ENCODE results near the gene NGFR. TPM values are rescaled to one million over a fixed set of nuclear protein-coding genes. Genes with fewer than 3 reads are reported as not detected.

NGFR gene
- total and polyA plus RNA-seq, 9 of the 15 experiments (the other 6 are each of a cell fraction or from before 2014, with no cell fraction given) = 0.07 to 0.23 (median 0.13) TPM; not detected in 4

DNA sequence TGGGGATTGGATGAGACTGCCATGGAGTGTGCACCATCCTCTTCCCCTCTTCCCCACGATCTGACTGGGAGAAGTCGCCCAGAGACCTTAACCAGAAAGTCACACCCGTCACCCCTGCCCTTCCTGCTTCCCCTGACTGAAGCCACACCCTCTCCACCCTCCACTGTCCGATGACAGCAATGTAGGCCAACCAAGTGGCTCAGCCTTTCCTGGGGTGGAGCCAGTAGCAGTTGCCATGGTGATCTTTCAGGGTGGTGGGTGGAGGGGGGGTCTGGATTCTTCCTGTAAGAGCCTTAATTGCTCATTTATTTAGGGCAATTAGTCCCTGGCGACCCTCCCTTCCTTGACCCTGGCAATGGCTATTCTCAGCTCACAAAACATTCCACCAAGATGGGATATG, 42.9 kb upstream of the NGFR start:
- H3K4me2 ChIP-seq (ENCODE audit: insufficient read depth, low read length) = peak overlapping the region; percentile 58
- H3K9ac ChIP-seq (ENCODE audit: insufficient read depth in 1 of 2, low read depth in 2 of 2, low read length in 2 of 2) = no peak overlapping the region
- CTCF ChIA-PET (ENCODE audit: low intra/inter-chr PET ratio) = no interaction called here
- ATAC-seq (peak; percentile 92), FAIRE-seq (peak; percentile 44), DNase-seq (ENCODE audit: extremely low read depth in 1 of 4, low spot score in 3 of 4) (peak; percentile 47 to 78 (median 69))
- POLR2A ChIA-PET = no interaction called here
- H3K27ac ChIP-seq (ENCODE audit: extremely low read depth, low read depth, low read length) = no peak overlapping the region
- TF ChIP-seq EGR1 (conservative IDR thresholded peaks at IDR 0.05) (peak; percentile 28; the same call in 1 of the 2 replicates), RFX1 (IDR thresholded peaks at IDR 0.05) (peak; percentile 92), TFAM (CRISPR knock-in tag; conservative IDR thresholded peaks at IDR 0.05) (no peak), SP2 (IDR thresholded peaks at IDR 0.05; ENCODE audit: extremely low read depth, low read depth, low read length, poor library complexity, severe bottlenecking) (peak; percentile 31), NFYB (IDR thresholded peaks at IDR 0.05; ENCODE audit: extremely low read depth, insufficient read length) (peak; percentile 53), UBTF (IDR thresholded peaks at IDR 0.05; ENCODE audit: borderline replicate concordance in 1 of 2, low read depth in 2 of 2, low read length in 2 of 2) (no peak), TBP (optimal IDR thresholded peaks at IDR 0.05; ENCODE audit: low read depth, low read length) (peak; percentile 11), PBX2 (CRISPR knock-in tag; IDR thresholded peaks at IDR 0.05; ENCODE audit: low read depth) (no peak), PBX2 (tag; conservative IDR thresholded peaks at IDR 0.05; ENCODE audit: low read depth) (peak; percentile 78), ZNF518B (CRISPR knock-in tag; IDR thresholded peaks at IDR 0.05) (no peak), CSDE1 (IDR thresholded peaks at IDR 0.05) (0 out of 4 replicates have a peak, but pooled peaks of 1 of the 2 experiments have one; percentile 32)
- TF ChIP-seq, protein P1, sequence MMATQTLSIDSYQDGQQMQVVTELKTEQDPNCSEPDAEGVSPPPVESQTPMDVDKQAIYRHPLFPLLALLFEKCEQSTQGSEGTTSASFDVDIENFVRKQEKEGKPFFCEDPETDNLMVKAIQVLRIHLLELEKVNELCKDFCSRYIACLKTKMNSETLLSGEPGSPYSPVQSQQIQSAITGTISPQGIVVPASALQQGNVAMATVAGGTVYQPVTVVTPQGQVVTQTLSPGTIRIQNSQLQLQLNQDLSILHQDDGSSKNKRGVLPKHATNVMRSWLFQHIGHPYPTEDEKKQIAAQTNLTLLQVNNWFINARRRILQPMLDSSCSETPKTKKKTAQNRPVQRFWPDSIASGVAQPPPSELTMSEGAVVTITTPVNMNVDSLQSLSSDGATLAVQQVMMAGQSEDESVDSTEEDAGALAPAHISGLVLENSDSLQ (IDR thresholded peaks at IDR 0.05) = peak; percentile 95
- no TSS peak for BruUV-seq (replicated peaks)
- peak overlapping the region; percentile 84 for H2AFZ ChIP-seq (ENCODE audit: low read depth, low read length)
- H3K27me3 ChIP-seq (ENCODE audit: control insufficient read depth in 2 of 2, insufficient read depth in 2 of 2, low read length in 2 of 2) = peaks cover 23 to 48% of the 10 kb centered on the region in 2 experiments; a peak in 4 of 5 replicates
- H4K20me1 ChIP-seq (replicated peaks; ENCODE audit: control insufficient read depth, insufficient read depth, low read length) = no peaks in the 10 kb centered on the region
- H3K4me1 ChIP-seq (replicated peaks in 1 of 2; ENCODE audit: control insufficient read depth in 2 of 2, insufficient read depth in 2 of 2, low read length in 2 of 2) = peaks cover 4 to 5% of the 10 kb centered on the region in 2 experiments; a peak in 3 of 5 replicates
- intact Hi-C loops (cut with micrococcal nuclease) (no loop called here), in situ Hi-C loops (cut with MboI) (no loop called here)
- H3K79me2 ChIP-seq (ENCODE audit: control insufficient read depth, insufficient read depth, low read length) = no peaks in the 10 kb centered on the region
- no peaks in the 10 kb centered on the region for H3K9me1 ChIP-seq (ENCODE audit: control insufficient read depth, insufficient read depth, low read length)
- H3K9me3 ChIP-seq (replicated peaks; ENCODE audit: control insufficient read depth, insufficient read depth, low read depth, low read length) = no peaks in the 10 kb centered on the region
- 13% methylated on average over 2 of the region's 5 CpGs for WGBS (ENCODE audit: insufficient coverage, low coverage, missing lambda C conversion rate)
- no peaks in the 10 kb centered on the region for H3K36me3 ChIP-seq (ENCODE audit: control insufficient read depth, insufficient read depth, low read length)
- no peak overlapping the region for H3K4me3 ChIP-seq
